Neuron (in vitro differentiated cells): ENCODE results near the gene TFCP2L1.

Source experiments
- H2AFZ ChIP-seq: one replicate; pipeline ENCODE4 v1.6.1; 2013; ENCODE audit warnings: low read depth, mild to moderate bottlenecking, inconsistent platforms, low read length, moderate library complexity
- H3K27me3 ChIP-seq: one replicate; pipeline ENCODE4 v1.6.1; 2013; ENCODE audit warnings: low read length; ENCODE audit not compliant: insufficient read depth
- H3K36me3 ChIP-seq: one replicate; pipeline ENCODE4 v1.6.1; 2013; ENCODE audit warnings: low read length; ENCODE audit not compliant: insufficient read depth
- H3K4me1 ChIP-seq: one replicate; pipeline ENCODE4 v1.6.1; 2013; ENCODE audit warnings: low read length; ENCODE audit not compliant: insufficient read depth
- H3K4me3 ChIP-seq: 2 replicates; pipeline ENCODE4 v1.5.1; 2013; ENCODE audit warnings: mild to moderate bottlenecking, low read length, moderate library complexity
- H3K9me3 ChIP-seq: one replicate; pipeline ENCODE4 v1.6.1; 2013; ENCODE audit warnings: low read length

The TFCP2L1 gene

DNA sequence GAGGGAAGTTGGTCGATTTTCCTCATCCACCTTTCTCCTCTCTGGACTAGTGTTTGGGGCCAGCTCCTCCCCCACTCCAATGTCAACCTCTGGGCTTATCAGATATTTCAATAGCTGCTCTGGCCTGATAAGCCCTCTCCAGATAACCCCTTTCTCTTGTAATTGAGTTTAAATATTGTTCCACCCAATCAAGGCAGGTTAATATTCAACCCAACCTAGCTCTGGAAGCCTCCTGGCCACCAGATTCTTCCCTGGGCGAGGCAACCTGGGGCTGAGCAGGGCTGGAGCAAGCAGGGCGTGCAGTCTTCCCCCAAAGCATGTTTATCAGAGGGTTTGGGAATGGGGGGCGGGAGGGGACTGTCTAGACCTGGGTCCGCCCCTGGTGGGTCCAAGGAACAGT, 73.8 kb downstream of the TFCP2L1 start:
- Histone ChIP-seq H3K9me3 (no peaks in the 10 kb centered on the region), H2AFZ (no peak overlapping the region), H3K4me1 (no peaks in the 10 kb centered on the region), H3K4me3 (no peak overlapping the region), H3K36me3 (no peaks in the 10 kb centered on the region), H3K27me3 (peaks cover 14% of the 10 kb centered on the region)

DNA sequence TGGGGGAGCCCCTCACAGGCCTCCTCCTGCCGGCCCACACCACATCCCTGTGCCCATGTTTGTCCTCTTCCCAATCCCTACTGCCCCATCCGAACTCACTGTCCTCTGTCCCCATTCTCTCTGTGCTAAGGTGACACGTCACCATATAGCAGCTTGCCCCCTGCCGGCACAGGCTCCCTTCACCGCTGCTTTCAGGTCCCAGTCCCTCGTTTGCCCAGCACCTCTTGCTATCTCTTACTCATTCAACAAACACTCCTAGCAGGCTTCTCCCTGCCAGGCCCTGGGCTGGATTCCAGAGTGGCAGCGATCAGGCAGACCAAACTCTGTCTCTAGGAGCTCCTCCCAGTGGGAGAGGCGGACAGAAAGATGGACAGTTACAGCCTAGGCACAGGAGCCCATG, 74.3 kb downstream of the TFCP2L1 start:
- H2AFZ ChIP-seq: no peak overlapping the region
- H3K27me3 ChIP-seq: peaks cover 14% of the 10 kb centered on the region
- no peaks in the 10 kb centered on the region for H3K4me1 ChIP-seq
- no peaks in the 10 kb centered on the region for H3K36me3 ChIP-seq
- no peaks in the 10 kb centered on the region for H3K9me3 ChIP-seq
- H3K4me3 ChIP-seq: no peak overlapping the region

DNA sequence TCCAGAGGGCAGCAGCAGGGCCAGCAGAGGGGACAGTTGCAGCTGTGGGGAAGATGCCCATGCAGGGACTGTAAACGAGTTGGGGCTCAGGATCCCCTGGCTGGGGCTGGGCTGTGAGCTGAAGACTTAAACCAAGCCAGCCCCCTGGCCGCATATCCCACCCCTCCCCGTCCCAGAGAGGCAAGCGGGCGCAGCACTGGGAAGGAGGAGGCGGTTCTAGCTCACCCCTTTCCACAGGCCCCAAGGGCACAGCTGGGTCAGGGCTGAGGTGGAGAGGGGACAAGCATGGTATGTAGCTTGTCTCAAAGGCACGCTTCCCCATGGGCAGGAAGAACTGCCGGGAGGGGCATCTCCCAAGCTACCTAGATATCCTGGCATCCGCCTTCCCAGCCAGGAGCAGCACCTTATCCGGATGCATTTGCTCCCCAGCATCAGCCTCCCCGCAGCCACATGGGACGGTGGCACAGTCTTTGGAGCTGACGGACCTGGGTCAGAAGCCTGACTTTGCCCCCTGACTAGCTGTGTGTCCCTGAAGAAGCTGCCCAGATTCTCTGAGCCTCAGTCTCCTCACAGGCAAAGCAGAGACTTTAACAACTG, 75.9 kb downstream of the TFCP2L1 start:
- no peaks in the 10 kb centered on the region for H3K36me3 ChIP-seq
- H3K9me3 ChIP-seq: no peaks in the 10 kb centered on the region
- peaks cover 14% of the 10 kb centered on the region for H3K27me3 ChIP-seq
- no peak overlapping the region for H3K4me3 ChIP-seq
- H3K4me1 ChIP-seq: no peaks in the 10 kb centered on the region
- no peak overlapping the region for H2AFZ ChIP-seq

DNA sequence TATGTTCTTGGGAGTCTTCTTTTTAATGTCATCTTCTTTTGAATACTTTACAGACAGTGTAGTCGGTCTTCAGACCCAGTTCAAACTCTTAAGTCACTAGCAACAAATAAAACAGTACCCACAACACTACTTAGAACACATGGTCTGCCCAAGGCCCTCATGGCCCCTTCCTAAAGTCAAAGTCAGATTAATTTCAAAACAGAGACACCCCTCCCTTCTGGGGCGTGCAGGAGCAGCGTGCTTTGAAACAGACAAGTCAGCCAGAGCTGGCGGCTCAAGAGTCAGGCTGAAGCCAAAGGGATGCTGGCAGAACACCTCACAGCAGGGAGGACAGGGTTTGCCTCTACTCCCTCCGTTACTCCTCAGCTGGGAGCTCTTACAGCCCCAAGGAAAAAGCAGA, 77.5 kb downstream of the TFCP2L1 start:
- Histone ChIP-seq H3K9me3 (no peaks in the 10 kb centered on the region), H3K36me3 (no peaks in the 10 kb centered on the region), H3K27me3 (peaks cover 11% of the 10 kb centered on the region), H3K4me1 (no peaks in the 10 kb centered on the region), H2AFZ (no peak overlapping the region), H3K4me3 (no peak overlapping the region)

DNA sequence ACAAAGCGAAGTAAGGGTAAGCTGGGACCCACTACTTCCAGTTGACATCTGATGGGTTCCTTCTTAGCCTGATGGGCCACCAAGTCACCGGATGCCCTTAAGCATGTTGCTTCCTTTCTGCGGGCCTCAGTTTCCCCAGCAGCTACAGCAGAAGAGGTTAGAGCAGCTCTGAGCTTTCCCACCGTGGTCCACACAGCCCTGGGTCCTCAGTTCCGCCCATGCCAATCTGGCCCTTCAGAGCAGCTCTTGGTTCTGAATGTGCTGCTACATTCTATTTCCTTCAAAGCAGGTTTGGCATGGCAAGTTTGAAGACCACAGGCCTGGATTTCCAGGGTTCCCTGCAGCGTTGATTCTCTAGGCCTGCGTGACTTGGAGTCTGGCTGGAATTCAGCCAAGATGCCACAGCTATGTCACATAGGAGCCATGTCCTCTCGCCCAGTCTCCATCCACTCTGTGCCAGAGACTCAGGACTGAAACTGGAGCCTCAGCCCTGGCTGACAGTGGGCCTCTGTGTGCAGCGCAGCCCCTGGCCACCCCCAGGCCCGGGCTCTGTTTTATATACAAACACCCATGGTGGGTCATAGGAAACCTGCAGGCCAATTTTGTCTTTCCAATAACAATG, 79.6 kb downstream of the TFCP2L1 start:
- H3K9me3 ChIP-seq: no peaks in the 10 kb centered on the region
- no peak overlapping the region for H2AFZ ChIP-seq
- H3K27me3 ChIP-seq: peaks cover 9% of the 10 kb centered on the region
- no peaks in the 10 kb centered on the region for H3K4me1 ChIP-seq
- no peak overlapping the region for H3K4me3 ChIP-seq
- H3K36me3 ChIP-seq: no peaks in the 10 kb centered on the region

DNA sequence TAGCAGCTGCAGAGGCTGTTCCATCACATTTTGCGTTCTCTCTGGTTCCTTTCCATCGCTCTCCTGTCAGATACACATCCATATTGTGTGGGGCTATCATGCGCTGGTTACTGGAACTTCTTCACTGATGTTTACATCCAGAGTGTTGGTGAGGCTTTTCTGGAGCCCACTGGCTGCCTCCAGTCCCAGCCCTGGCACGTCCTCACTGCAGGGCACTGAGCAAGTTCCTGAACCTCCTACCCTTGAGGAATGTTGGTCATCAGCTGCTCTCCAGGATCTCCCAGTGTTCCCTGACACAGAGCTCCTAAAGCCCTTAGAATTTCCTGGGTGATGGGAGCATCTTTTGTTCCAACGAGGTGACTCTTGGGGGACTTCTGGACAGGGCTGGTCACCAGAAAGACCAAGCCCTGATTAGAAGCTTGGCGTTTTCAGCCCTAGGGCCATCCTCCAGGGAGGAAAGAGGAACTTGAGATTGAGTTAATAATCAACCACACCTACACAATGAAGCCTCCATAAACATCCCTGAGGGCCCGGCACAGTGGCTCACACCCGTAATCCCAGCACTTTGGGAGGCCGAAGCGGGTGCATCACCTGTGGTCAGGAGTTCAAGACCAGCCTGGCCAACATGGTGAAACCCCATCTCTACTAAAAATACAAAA, 81.3 kb downstream of the TFCP2L1 start:
- peaks cover 5% of the 10 kb centered on the region for H3K27me3 ChIP-seq
- H3K9me3 ChIP-seq: no peaks in the 10 kb centered on the region
- H2AFZ ChIP-seq: no peak overlapping the region
- no peak overlapping the region for H3K4me3 ChIP-seq
- H3K4me1 ChIP-seq: no peaks in the 10 kb centered on the region
- no peaks in the 10 kb centered on the region for H3K36me3 ChIP-seq

DNA sequence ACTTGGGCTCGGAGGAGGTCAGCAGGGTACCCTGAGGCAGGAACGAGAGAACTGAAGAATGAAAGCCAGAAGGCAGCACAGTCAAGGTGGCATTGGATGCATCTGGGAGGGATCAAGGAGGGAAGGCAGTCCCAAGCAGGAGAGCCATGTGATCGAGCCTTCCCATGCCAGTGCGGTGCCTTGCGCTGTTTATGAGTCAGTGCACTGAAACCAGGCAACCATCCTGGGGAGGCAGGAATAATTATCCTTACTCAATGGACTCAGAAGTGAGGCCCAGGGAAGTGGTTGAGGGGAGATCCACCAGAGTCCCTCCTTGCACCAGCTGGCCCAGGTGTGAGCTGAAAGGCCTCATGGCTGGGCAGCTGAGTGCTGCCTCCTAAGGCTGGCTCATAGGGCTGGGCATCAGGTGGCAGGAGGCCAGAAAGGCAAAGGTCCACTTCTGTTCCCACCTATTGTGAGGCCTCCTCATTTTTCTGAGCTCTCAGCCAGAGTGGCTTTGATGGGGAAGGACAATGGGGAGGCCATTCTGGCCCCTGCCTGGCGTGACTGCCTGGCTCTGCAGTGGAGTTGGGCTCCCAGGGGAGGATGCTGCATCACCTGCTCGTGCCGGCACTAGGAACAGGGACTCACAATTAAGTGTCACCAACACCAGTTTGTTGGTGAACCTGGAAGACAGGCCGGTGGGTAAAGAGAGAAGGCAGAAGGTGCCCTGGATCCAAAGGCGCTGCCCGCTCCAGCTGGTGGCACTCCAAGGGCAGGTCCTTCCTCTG, 82.3 kb downstream of the TFCP2L1 start:
- peaks cover 5% of the 10 kb centered on the region for H3K27me3 ChIP-seq
- H3K9me3 ChIP-seq: no peaks in the 10 kb centered on the region
- no peak overlapping the region for H2AFZ ChIP-seq
- no peaks in the 10 kb centered on the region for H3K36me3 ChIP-seq
- H3K4me1 ChIP-seq: no peaks in the 10 kb centered on the region
- no peak overlapping the region for H3K4me3 ChIP-seq

DNA sequence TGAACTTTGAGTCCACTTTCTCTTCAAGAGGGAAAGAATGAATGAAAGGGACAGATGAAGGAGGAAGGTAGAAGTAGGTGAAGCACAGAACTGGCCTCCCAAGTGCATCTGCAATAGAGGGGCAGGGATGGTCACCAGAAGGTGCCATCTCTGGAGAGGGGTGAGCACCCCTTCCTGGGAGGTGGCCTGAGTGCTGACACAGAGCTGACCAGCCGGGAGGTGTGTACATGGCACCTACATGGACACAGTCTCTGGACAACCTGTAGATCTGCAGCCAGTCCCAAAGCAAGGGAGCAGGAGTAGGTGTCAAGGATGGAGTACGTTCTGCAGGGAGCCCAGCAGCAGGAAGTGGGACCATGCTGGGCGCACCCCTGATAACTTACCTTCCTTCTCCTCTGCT, 83.2 kb downstream of the TFCP2L1 start:
- Histone ChIP-seq H3K27me3 (peaks cover 5% of the 10 kb centered on the region), H2AFZ (no peak overlapping the region), H3K4me1 (no peaks in the 10 kb centered on the region), H3K9me3 (no peaks in the 10 kb centered on the region), H3K4me3 (no peak overlapping the region), H3K36me3 (no peaks in the 10 kb centered on the region)

DNA sequence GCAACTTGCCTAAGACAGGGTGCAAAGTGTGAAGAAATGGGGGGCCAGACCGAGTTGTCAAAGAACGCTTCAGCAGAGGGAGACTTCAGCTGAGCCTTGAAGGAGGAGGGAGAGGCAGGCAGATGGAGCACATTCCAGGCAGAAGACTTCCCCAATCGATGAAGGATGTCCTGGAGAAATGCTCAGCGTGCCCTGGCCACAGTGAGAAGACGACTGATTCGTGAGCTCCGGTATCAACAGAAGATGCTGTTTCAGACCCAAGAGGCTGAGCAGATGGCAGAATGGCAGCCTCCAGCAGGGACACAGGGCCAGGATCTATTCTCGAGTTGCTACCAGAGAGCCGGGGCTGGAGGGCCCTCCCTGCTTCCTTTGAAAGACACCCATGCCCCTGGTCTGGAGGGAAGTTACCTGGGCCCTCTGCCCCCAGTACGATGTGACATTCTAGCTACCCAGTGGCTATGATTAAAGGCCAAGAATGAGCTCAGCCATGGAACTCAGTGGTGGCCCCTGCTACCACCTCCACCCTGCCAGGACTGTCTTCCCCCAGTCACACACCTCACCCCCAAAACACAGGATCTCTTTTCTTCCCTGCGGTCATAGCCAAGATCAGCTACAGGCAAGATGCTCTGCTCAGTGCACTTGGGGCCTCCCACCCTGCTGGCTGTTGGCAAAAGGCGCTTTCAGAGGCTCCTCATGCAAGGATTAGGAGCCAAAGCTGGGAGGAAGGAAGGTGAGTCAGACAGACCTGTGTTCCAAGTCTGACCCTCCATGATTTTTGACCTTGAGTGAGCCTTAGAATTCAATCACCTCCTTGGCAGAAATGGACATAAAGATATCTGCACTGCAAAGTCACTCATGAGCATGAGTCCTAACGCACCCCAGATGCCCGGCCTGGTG, 84.3 kb downstream of the TFCP2L1 start:
- peaks cover 5% of the 10 kb centered on the region for H3K27me3 ChIP-seq
- no peaks in the 10 kb centered on the region for H3K36me3 ChIP-seq

DNA sequence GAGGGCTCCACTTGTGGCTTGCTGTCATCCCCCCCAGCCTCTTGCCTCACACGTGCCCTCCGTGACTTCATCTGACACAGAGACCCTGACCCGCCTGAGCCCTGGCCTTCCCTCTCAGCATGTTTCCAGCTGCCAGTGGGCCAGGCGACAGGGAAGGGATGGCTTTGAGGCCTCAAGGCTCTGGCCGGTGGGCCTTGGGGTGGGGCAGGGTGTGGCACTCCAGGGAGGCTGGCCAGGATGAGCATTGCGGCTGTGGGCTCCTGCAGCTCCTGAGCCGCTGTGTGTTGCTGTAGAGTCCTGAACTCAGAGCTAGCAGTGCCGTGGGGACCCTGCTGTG, 85.0 kb downstream of the TFCP2L1 start:
- Histone ChIP-seq H3K27me3 (peaks cover 5% of the 10 kb centered on the region), H3K36me3 (no peaks in the 10 kb centered on the region), H3K4me1 (no peaks in the 10 kb centered on the region), H2AFZ (no peak overlapping the region), H3K4me3 (no peak overlapping the region), H3K9me3 (no peaks in the 10 kb centered on the region)

More for the DNA sequence above, 84.3 kb downstream of the TFCP2L1 start:
- no peak overlapping the region for H2AFZ ChIP-seq
- H3K4me1 ChIP-seq: no peaks in the 10 kb centered on the region
- no peak overlapping the region for H3K4me3 ChIP-seq
- H3K9me3 ChIP-seq: no peaks in the 10 kb centered on the region

DNA sequence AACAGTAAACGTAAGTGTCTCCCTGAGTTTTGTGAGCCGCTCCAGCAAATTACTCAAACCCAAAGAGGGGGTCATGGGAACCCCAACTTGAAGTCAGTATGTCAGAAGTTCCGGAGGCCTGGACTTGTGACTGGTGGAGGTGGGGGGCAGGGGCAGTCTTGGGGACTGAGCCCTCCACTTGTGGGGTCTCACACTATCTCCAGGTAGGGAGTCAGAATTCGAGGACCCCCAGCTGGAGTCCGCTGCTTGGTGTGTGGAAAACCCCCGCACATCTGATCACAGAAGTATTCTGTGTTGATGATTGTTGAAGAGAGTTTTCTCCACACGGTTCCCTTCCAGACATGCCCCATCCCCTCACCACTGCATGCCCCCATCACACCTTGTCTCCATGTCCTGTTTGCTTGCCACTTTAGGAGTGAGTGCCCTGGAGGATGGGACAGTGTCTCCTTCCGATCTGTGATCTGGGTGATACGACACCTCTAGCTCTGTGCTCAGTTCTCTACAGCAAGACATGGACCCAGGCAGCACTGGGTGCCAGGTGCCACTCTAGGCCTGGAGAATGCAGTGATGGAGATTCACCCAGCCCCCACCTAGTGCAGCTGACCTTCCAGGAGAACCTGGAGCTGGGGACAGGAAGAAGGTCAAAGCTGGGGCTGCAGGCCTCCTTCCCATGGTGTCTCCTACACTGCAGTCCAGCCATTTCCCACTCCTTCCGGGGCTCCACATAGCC, 85.6 kb downstream of the TFCP2L1 start:
- Histone ChIP-seq H3K9me3 (no peaks in the 10 kb centered on the region), H3K27me3 (peaks cover 5% of the 10 kb centered on the region), H3K4me3 (no peak overlapping the region), H2AFZ (no peak overlapping the region), H3K36me3 (no peaks in the 10 kb centered on the region), H3K4me1 (no peaks in the 10 kb centered on the region)

DNA sequence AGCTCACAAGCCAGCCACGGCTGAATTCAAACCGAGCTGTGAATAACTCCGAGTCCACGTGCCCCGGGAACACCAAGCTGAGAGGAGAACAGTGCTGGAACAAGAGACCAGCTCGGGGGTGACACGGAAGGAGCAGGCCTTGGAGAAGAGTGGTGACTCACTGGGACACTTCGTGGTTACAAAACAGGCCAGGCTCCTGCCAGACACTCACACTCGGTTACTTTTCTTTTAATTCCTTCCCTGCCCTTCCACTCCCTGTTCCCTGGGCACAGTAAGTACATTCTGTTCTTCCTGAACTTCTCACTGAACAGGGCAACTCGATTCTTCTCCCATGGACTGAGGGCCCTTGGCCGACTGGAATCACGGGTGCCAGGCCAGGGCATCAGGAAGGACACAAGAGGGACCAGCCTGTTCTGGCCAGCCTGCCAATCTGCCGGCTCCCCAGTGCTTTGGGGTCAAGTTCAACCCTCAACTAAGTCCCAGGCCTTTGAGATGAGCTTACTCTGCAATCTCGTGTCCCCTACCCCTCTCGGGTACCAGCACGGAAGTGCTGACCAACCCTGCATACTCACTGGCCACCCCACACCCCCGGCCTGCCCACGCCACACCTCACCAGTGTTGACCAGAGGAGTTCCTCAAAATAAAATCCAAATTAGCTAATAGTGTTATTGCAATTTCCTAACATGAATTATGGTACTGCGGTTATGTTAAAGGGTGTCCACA, 87.5 kb downstream of the TFCP2L1 start:
- no peak overlapping the region for H3K4me3 ChIP-seq
- no peaks in the 10 kb centered on the region for H3K36me3 ChIP-seq
- H3K9me3 ChIP-seq: no peaks in the 10 kb centered on the region
- peaks cover 5% of the 10 kb centered on the region for H3K27me3 ChIP-seq
- no peak overlapping the region for H2AFZ ChIP-seq
- no peaks in the 10 kb centered on the region for H3K4me1 ChIP-seq
